KMS-11 (cell line): ENCODE results near the gene MXRA7.
"Not testable (repeated sequence)": the region's sequence is repeated elsewhere in the genome, so short reads cannot be mapped to it uniquely, and the experiment has no call there.

Experiments
- H2AFZ ChIP-seq: fragments of 200-600 bp; sonication (generic); 2 replicates; pipeline ENCODE4 v1.6.1; 2016; ENCODE audit warnings: antibody characterized with exemption, mixed run types, low read depth
- H3K27ac ChIP-seq: fragments of 200-600 bp; sonication (generic); 2 replicates; pipeline ENCODE4 v1.6.1; 2016; ENCODE audit warnings: mild to moderate bottlenecking, mixed run types
- H3K27me3 ChIP-seq: fragments of 200-600 bp; sonication (generic); 2 replicates; pipeline ENCODE4 v1.6.1; 2017; ENCODE audit warnings: mild to moderate bottlenecking, low read depth, mixed run types, moderate library complexity; ENCODE audit not compliant: insufficient read depth
- H3K36me3 ChIP-seq: fragments of 200-600 bp; sonication (generic); 2 replicates; pipeline ENCODE4 v1.6.1; 2017; ENCODE audit warnings: mild to moderate bottlenecking, mixed run types; ENCODE audit not compliant: insufficient read depth
- H3K4me1 ChIP-seq: fragments of 200-600 bp; sonication (generic); 2 replicates; pipeline ENCODE4 v1.6.1; 2016; ENCODE audit warnings: mild to moderate bottlenecking, low read depth, mixed run types; ENCODE audit not compliant: poor library complexity, severe bottlenecking
- H3K4me2 ChIP-seq: fragments of 200-600 bp; sonication (generic); 2 replicates; pipeline ENCODE4 v1.7.0; 2016; ENCODE audit warnings: mild to moderate bottlenecking, mixed run types
- H3K4me3 ChIP-seq: fragments of 200-600 bp; sonication (generic); IDR thresholded peaks from 2 replicates; pipeline ENCODE4 v1.6.1; 2017; ENCODE audit warnings: low read depth, low read length, mixed read lengths; ENCODE audit not compliant: insufficient read depth
- H3K79me2 ChIP-seq: fragments of 200-600 bp; sonication (generic); 2 replicates; pipeline ENCODE4 v1.6.1; 2016; ENCODE audit warnings: low read depth, mixed run types; ENCODE audit not compliant: insufficient read depth
- H3K9ac ChIP-seq: fragments of 200-600 bp; sonication (generic); 2 replicates; pipeline ENCODE4 v1.6.1; 2016; ENCODE audit warnings: mild to moderate bottlenecking, mixed run types
- H4K20me1 ChIP-seq: fragments of 200-600 bp; sonication (generic); 2 replicates; pipeline ENCODE4 v1.6.1; 2016; ENCODE audit warnings: mild to moderate bottlenecking, mixed run types; ENCODE audit not compliant: insufficient read depth
- TF ChIP-seq, protein P1 (sequence below): fragments of 200-600 bp; sonication (generic); conservative IDR thresholded peaks from 2 replicates; pipeline ENCODE4 v1.6.1; 2017; ENCODE audit warnings: low read depth, mild to moderate bottlenecking, antibody characterized with exemption, low read length, moderate library complexity, mixed read lengths

Gene MXRA7

DNA sequence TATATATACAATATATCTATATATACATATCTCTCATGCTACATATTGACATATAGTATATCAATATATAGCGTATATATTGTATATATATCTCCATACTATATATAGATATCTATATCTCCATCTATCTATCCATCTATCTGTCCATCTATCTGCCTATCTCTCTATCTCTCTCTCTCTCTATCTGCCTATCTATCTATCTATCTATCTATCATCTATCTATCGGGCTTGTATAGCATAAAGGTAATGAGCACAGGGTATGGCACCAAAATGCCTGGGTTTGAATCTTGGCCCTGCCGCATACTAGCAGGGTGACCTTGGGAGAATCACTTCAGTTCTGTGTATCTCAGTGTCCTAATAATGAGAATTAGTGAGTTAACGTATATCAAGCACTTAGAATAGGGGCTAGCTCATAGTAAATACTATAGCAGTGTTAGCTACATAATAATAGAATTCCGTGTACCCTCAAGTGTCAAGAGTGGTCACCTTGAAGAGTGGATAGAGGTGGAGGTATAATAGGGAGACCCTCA lies 68.7 kb downstream of the MXRA7 start:
- Histone ChIP-seq H3K27me3 (no peaks in the 10 kb centered on the region), H3K79me2 (no peaks in the 10 kb centered on the region), H4K20me1 (no peaks in the 10 kb centered on the region), H3K4me3 (no peak overlapping the region), H3K4me1 (no peaks in the 10 kb centered on the region), H3K27ac (no peak overlapping the region), H2AFZ (no peak overlapping the region), H3K36me3 (no peaks in the 10 kb centered on the region), H3K4me2 (no peak overlapping the region), H3K9ac (no peak overlapping the region)
- TF ChIP-seq, protein P1, sequence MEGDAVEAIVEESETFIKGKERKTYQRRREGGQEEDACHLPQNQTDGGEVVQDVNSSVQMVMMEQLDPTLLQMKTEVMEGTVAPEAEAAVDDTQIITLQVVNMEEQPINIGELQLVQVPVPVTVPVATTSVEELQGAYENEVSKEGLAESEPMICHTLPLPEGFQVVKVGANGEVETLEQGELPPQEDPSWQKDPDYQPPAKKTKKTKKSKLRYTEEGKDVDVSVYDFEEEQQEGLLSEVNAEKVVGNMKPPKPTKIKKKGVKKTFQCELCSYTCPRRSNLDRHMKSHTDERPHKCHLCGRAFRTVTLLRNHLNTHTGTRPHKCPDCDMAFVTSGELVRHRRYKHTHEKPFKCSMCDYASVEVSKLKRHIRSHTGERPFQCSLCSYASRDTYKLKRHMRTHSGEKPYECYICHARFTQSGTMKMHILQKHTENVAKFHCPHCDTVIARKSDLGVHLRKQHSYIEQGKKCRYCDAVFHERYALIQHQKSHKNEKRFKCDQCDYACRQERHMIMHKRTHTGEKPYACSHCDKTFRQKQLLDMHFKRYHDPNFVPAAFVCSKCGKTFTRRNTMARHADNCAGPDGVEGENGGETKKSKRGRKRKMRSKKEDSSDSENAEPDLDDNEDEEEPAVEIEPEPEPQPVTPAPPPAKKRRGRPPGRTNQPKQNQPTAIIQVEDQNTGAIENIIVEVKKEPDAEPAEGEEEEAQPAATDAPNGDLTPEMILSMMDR = no peak

DNA sequence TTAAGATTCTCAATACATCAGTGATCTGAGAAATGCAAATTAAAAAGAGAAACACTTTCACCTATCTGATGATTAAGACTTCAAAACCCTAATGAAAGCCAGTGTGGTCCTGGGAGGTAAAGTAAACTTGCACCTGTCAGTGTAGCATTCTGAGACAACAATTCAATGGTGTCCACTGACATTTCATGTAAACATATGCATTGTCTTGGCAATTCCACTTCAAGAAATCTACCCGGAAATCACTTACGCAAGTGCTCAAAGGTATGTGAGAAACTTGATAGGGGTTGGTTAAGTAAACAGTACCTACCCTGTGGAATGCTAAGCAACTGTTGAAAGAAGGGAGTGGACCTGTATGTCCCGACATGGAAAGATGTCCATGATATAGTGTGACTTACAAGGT lies 69.3 kb downstream of the MXRA7 start:
- Histone ChIP-seq H3K4me1 (no peaks in the 10 kb centered on the region), H3K36me3 (no peaks in the 10 kb centered on the region), H3K27me3 (no peaks in the 10 kb centered on the region), H2AFZ (no peak overlapping the region), H3K4me2 (no peak overlapping the region), H3K4me3 (no peak overlapping the region), H4K20me1 (no peaks in the 10 kb centered on the region), H3K79me2 (no peaks in the 10 kb centered on the region), H3K27ac (no peak overlapping the region), H3K9ac (no peak overlapping the region)
- TF ChIP-seq, protein P1 = no peak

DNA sequence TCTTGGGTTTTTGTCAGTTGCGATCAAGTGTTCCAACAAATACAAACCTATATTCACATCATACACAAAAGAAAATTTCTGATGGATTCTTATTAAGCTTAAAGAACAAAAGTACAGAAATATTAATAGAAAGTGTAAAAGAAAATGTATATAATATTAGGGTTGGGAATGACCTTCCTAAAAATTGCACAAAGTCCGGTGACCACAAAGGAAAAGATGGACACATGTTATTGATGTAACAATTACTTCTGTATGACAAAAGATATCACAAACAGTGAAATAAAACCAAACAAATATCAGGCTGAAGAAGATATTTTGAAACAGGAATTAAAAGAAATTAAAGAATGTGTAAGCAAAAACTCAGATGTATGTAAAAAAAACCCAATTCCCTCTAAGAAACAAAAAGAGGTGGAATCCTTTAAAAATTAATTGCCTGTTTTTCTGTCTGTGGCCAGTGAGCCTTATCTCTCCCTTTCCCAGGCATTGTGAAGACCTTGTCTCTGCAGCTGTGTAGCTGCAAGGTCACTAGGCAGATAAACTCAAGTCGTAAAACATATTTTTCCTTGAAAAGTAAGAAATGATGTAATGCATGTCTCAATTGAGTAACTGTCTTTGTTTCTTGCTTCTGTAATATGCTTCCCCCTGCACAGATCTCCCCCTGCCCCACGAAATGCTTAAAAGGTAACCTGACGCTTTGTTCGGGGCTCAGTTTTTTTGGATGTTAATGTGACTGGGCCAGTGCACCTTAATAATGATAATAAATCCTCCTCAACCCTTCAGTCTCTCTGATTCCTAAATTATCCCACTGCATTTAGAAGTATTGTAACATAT lies 70.0 kb downstream of the MXRA7 start:
- no peaks in the 10 kb centered on the region for H4K20me1 ChIP-seq
- no peak overlapping the region for H3K4me2 ChIP-seq
- TF ChIP-seq, protein P1 = no peak

DNA sequence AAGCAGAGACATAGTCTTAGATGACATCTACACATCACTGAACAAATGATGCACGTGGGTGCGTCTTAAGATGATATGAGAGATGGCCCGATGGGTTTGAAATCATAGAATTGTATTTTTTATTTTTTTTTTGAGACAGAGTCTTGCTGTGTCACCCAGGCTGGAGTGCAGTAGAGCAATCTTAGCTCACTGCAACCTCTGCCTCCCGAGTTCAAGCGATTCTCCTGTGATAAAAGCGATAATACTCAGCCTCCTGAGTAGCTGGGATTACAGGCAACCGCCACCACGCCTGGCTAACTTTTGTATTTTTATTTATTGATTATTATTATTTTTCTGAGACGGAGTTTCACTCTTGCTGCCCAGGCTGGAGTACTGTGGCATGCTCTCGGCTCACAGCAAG lies 72.5 kb downstream of the MXRA7 start:
- TF ChIP-seq, protein P1 = no peak
- Histone ChIP-seq H3K9ac (no peak overlapping the region), H4K20me1 (no peaks in the 10 kb centered on the region), H3K79me2 (no peaks in the 10 kb centered on the region), H3K27ac (no peak overlapping the region), H3K36me3 (no peaks in the 10 kb centered on the region), H3K27me3 (no peaks in the 10 kb centered on the region), H2AFZ (no peak overlapping the region), H3K4me2 (no peak overlapping the region), H3K4me3 (no peak overlapping the region), H3K4me1 (no peaks in the 10 kb centered on the region)

More for the DNA sequence above, 70.0 kb downstream of the MXRA7 start:
- no peak overlapping the region for H3K4me3 ChIP-seq
- no peaks in the 10 kb centered on the region for H3K27me3 ChIP-seq
- H3K27ac ChIP-seq = no peak overlapping the region
- no peak overlapping the region for H2AFZ ChIP-seq
- H3K36me3 ChIP-seq = no peaks in the 10 kb centered on the region
- H3K79me2 ChIP-seq = no peaks in the 10 kb centered on the region
- no peaks in the 10 kb centered on the region for H3K4me1 ChIP-seq
- no peak overlapping the region for H3K9ac ChIP-seq

DNA sequence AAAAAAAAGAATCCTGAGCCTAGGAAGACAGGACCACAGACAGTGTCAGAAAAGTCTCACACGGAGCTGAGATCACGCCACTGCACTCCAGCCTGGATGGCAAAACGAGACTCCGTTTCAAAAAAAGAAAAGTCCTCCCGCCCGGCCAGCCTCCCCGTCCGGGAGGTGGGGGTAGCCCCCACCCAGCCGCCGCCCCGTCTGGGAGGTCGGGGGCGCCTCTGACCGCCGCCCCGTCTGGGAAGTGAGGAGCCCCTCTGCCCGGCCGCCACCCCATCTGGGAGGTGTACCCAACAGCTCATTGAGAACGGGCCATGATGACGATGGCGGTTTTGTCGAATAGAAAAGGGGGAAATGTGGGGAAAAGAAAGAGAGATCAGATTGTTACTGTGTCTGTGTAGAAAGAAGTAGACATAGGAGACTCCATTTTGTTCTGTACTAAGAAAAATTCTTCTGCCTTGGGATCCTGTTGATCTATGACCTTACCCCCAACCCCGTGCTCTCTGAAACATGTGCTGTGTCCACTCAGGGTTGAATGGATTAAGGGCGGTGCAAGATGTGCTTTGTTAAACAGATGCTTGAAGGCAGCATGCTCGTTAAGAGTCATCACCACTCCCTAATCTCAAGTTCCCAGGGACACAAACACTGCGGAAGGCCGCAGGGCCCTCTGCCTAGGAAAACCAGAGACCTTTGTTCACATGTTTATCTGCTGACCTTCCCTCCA lies 74.1 kb downstream of the MXRA7 start:
- not testable (repeated sequence) for H3K79me2 ChIP-seq, H3K27me3 ChIP-seq, H2AFZ ChIP-seq, H3K4me1 ChIP-seq, H4K20me1 ChIP-seq, H3K27ac ChIP-seq, H3K9ac ChIP-seq, H3K4me2 ChIP-seq, H3K4me3 ChIP-seq, H3K36me3 ChIP-seq
